HG02852 (cell line): ENCODE data around the gene SERPINA4.
"Not testable (repeated sequence)": the region's sequence is repeated elsewhere in the genome, so short reads cannot be mapped to it uniquely, and the experiment has no call there.

Experiments
- ATAC-seq: cut with Tn5 transposase; IDR thresholded peaks from one replicate; pipeline ENCODE4 v1.9.1; 2021; ENCODE audit warnings: mild to moderate bottlenecking, moderate library complexity; ENCODE audit not compliant: unreplicated experiment

Gene SERPINA4

DNA sequence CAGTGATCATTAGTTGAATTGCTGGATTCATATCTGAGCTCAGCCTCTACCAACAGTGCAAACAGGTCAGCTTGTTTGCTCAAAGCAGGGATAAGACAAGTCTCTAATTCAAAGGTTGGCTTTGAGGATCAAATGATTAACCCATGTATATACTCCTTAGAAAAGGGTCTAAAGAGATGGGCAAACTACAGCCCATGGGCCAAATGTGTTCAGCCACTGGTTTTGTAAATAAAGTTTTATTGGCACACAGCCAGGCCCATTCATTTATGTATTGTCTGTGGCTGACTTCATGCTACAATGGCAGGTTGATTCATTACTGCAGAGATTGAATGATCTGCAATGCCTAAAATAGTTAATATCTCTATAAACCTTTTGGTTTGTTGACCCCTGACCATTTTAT lies 3.1 kb downstream of the SERPINA4 start:
- ATAC-seq = no peak

DNA sequence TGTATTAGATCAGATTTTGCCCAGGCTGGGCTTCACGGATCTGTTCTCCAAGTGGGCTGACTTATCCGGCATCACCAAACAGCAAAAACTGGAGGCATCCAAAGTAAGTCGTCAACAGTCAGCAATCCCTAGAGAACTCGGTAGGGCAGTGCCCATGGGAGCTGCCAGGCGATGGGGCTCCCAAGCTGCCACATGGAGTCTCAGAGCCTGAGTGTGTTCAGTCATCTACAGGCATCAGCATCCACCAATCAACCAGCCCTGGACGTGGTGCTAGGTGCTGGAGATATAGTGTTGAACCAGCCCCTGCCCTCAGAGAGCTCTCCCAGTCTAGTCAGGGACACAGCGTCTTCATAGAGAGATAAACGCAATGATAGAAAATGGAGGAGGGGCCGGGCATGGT lies 6.9 kb downstream of the SERPINA4 start:
- no peak for ATAC-seq

DNA sequence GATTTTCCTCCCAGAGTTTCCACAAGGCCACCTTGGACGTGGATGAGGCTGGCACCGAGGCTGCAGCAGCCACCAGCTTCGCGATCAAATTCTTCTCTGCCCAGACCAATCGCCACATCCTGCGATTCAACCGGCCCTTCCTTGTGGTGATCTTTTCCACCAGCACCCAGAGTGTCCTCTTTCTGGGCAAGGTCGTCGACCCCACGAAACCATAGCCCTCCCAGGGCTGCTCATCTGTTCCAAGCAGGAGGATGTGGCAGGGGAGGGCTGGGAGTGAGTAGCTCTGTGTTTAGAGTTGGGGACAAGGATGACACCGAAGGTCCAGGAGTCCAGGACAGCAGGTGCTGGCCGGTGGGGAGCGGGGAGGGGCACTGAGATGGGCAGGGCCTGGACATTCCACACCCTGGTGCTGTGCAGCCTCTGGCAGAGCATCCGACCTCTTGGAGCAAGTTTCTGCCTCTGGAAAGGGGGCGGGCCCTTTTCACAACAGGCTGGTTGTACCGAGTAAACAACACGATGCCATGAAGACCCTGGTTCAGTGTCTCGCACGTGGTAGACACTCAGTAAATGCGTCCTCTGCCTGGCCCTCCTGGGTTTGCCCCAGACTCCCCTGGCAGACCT lies 8.2 kb downstream of the SERPINA4 start:
- no peak for ATAC-seq

DNA sequence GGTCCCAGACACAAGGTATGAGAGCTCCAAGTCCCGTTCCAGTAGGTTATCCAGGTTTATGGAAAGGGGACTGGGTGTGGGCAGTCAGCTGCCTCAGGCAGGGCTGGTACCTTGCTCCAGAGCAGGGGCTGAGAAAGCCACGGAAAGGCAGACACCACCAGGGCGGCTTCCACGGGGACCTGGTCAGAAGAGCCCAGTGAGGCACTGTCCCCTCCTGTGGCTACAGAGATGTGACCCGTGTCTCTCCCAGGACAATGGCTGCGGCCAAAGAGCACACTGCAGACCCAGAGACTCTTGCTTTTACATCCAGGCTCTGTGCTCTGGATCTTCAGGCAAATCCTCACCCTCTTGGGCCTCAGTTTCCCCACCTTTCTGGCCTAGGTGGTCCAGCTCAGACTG lies 8.8 kb downstream of the SERPINA4 start:
- ATAC-seq = no peak

DNA sequence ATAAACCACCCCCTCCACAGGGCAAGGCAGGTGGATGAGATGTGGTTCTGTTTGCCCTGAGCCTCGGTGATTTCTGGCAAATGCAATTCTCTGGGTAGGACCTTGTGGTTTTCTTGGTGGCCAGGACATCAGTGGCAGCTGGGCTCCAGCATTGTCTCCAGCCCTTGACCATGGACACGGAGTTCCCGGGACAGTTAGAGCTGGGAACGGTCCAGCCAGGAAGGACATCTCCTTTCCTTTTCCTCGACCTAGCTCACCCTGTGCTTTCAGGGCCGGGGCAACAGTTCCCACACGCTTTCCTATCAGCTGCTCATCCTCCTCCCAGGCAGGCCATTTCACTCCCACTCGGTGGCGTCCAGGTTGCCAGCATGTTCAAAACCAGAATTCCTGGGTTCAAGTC lies 9.2 kb downstream of the SERPINA4 start:
- no peak for ATAC-seq

DNA sequence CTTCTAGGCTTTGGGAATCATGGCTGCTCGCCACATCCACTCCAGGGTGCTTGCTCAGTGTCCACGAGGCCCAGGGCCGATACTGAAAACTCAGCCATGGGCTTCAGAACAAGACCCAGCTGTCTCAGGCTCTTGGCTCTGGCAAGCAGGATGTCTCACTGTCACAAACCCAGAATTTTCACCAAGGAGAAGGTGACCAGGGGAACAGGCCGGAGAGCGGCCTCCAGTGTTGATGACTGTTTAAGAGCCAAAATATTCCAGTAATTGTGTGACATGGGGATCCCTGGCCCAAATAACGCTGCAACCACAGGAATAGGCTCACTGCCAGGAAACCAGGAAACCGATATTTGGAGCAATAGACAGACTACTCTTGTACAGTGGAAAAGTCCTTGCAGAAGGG lies 10.2 kb downstream of the SERPINA4 start:
- ATAC-seq = no peak

DNA sequence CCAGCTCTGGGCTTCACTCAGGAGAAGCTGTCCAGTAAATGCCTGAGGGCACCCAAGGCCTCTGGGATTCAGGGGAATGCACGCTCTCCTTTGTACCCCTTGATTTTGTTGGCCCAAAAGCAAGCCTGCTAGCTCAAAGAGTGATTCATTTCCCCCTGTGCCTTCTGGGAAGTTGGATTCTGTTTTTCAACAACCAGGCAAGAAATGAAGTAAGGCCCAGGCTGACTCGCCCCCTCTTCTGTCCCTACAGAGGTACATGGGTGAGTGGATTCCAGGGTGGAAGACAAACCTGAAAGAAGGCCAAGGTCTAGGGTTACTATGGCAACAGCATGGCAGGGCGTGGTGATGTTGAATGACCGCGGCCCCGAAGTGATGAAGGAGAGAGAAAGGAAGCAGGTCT lies 10.7 kb downstream of the SERPINA4 start:
- ATAC-seq = no peak

DNA sequence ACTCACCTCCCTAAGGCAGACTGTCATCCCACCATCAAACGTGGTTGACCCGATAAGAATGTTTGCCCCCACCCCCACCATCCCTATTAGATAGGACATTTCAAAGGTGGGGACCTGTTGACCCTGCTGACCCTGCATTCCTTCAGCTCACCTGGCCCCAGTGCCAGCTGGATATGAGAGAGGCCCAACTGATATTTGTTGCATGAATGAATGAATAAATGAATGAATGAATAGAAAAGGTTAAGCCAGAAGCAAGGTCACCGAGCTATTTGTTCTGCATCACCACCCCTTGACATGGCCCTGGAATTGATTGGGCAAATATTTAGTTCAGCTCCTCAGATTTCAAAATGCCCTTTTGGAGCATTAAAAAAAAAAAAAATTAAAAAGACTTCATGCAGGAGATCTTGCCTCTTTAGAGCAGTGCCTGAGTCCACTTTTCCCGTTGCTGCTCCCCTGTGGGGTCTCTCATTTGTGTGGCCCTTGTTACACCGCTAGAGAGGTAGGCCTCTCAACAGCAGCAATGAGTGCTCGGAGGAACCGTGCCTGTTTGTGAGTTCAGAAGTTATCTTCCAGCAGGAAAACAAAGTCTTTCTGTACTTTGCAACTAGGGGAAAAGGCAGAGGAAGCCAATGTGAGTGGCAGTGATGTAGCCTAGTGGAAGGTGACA lies 11.5 kb downstream of the SERPINA4 start:
- ATAC-seq = no peak

DNA sequence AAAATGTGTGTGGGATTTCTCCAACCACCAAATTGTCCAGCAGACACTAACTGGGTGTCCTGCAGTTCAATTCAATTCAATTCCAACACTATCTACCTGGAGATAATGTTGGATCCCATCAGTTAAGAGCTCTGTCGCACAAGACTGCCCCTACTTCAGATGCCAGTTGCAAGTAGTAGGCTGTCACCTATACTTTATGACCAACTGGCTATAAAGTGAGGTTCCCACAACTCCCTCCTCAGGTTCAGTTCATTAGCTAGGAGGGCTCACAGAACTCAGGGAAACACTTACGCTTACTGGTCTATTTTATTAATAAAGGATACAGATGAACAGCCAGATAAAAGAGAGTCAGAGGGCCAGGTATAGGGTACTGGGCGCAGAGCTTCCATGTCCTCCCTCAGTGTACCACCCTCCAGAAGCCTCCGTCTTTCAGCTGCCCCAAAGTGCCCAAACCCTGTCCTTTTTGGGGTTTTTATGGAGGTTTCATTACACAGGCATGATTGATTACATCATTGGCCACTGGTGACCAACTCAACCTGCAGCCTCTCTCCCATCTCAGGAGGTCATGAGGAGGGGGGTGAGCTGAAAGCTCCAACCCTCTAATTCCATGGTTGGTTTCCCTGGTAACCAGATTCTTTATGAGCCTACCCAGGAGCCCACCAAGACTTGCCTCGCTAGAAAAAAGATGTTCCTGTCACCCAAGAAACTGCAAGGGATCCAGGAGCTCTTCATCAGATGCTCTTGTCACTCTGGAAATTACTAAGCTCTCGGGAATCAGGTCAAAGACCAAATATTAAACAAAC lies 12.4 kb downstream of the SERPINA4 start:
- no peak for ATAC-seq

DNA sequence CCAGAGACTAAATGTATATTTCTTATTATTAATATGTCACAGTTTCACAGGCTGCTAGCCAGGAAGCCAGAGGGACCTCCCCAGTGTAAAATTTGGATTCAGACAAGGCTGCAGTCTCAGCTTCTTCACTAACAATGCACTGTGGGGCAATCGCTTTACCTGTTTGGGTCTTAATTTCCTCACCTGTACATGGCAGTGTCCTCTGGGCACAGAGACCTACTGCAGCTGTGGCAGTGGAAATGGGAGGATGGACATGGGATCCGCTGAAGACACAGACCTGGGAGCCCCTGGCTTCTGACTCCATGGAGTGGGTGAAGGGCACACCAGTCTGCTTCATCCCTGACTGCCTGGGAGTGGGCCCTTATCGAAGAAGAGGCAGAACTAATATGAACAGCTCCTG lies 13.1 kb downstream of the SERPINA4 start:
- ATAC-seq = no peak

DNA sequence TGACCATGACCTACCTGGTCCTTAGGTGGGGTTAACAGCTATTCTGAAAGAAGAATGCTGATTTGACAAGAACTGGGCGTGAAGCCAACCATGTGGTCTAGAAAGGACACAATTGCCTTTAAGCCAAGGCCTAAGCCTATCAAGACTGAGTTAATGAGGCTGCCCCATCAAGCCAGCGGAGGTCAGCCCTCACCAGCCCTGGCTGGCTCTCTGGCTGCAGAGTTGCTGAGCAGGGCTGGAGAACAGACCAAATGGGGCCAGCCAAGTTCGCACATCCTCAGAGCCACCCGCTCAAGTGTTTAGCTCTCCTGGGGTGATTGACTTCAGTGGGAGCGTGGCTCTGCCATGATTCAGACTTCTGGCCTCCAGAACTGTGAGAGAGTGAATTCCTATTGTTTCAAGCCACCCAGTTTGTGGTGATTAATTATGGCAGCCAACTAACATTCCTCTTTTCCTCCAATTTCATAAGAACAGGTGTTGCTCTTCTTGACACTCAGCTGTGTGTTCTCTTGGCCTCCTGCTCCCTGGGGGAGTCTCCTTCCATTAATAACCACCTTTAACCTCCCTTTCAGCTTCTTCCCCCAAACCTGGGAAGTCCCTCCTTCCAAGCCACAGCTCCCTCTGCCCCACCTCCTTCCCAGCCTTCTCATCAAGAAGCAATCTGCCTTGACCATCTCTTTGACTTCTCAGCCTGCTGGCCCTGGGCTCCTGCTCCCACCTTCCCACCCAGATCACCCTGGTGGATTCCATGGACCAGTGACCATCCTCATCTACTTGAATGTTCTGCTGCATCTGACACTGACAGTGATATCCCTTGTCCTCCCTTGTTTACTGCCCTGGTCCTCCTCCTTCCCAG lies 14.7 kb downstream of the SERPINA4 start:
- ATAC-seq = no peak

DNA sequence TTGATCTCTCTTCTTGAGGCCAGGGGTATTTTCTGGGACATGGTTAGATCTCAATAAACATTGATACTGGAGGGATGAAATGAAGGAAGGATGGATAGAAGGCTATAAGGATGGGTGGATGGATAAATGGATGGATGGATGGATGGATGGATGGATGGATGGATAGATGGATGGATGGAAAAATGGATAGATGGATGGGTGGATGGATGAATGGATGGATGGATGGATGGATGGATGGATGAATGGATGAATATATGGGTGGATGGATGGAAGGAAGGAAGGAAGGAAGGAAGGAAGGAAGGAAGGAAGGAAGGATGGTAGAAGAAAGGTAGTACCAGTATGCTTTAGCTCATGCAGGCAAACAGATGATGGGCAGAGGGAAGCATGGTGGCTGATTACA lies 16.2 kb downstream of the SERPINA4 start:
- not testable (repeated sequence) for ATAC-seq

DNA sequence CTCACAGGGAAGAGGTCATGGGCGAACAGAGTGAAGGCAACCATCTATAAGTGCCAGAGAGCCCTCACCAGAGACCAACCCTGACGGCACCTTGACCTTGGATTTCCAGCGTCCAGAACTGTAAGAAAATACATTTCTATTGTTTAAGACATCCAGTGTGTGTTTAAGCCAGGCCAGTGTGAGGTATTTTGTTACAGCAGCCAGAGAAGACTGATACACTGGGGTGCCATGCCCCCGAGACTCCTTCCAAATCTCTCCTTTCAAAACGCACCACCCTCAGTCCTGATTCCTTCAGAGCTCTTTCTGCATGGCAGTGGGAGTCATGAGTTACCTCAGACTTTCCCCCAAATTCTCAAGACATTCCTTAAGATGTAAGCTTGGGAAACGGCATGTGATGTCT lies 17.5 kb downstream of the SERPINA4 start:
- ATAC-seq = no peak

DNA sequence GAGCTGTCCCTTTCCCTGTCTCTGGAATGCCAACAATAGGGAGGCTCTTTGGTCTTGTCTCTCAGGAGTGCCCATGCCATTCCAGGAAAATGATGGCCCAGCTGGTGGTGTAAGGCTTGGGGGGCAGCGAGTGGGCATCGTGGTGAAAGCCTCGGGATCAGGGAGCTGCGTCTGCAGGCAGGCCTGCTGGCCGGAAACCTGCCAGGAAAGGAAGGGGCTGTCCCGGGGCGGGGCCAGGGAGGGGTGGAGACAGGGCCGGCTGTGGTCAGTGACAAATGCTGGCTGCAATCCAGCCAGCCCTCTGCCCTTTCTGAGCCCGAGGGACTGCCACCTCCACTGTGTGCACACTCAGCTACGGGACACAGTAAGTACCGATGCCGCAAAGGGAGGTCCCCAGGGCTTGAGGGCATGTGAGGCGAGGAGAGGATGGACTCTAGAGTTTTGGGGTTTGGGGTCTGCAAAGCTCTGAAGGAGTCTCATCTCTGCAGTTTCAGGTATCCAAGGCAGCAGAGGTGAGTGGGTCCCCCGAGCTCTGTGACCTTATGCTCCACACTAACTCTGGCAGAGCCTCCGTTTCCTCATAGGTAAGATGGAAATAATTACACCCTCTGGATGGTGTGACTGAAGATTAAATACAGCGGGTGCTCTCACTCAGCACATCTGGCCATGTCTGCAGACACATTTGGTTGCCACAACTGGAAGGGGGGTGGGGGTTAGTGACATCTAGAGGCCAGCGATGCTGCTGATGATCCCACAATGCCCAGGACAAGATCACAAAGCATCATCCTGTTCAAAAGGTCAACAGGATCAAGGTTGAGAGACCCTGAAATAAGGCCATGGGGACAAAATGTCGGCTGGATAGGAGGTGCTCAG lies 20.1 kb downstream of the SERPINA4 start, which contains the start of gene SERPINA5:
TSS of gene SERPINA5 (plus strand) at position 300 of the 873 bp plus-strand sequence. CDS start 5,937 bp downstream, outside the sequence.
- ATAC-seq = no peak

DNA sequence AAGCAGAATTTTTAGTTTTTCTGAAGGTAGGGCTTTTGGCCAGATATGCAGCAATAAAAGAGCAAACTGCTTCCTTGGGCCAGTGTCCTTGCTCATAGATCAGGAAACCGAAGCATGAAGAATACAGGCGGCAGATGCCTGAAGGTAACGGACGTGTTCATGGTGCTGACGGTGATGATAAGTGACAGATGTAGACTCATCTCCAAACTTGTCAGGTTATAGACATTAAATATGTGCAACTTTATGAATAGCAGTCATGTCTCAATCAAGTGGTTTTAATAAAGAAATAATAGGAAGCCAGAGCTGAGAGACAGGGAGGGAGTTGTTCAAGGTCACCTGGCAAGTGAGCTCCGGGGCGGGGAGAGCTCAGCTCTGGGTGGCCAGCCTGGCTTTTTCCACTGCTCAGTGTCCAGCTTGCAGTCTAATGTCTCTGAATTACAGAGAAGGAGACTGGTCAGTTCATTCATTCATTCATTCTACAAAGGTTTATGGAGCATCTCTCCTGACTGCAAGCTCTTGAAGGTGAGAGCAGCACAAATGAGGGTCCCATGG lies 21.0 kb downstream of the SERPINA4 start:
- ATAC-seq = no peak

DNA sequence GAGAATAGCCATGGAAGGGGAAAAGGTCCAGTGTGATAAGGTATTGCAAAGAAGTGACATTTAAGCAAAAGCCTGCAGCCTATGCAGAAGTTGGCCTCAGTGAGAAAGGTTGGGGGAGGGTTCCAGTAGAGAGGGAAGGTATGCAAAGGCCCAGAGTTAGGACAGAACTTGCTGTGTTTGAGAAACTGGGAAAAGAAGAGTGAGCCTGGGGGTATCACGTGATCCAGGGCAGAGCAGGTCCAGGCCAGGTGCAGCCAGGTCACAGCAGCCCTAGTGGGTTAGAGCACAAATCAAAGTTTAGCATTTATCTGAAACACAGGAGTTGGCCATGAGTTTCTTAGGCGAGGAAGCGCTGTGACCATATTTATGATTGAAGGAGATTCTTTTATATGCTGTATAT lies 21.6 kb downstream of the SERPINA4 start:
- no peak for ATAC-seq

DNA sequence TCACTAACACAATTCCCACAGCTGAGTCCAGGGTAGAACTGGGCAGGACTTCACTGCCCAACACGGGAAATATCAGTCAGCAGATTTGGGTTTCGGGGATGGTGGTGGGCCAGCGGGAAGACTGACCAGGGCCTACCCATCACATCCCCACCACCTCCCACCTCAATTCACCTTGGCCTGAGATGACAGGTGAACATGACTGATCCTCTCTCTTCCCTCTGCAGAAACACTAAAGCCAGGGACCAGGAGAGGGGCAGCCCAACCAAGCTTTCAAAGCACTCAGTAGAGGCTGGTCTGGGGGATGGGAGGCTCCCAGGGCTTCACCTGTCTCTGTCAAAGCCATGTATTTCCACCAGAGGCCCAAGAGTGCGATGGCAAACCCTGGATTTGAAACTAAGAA lies 22.3 kb downstream of the SERPINA4 start:
- no peak for ATAC-seq

DNA sequence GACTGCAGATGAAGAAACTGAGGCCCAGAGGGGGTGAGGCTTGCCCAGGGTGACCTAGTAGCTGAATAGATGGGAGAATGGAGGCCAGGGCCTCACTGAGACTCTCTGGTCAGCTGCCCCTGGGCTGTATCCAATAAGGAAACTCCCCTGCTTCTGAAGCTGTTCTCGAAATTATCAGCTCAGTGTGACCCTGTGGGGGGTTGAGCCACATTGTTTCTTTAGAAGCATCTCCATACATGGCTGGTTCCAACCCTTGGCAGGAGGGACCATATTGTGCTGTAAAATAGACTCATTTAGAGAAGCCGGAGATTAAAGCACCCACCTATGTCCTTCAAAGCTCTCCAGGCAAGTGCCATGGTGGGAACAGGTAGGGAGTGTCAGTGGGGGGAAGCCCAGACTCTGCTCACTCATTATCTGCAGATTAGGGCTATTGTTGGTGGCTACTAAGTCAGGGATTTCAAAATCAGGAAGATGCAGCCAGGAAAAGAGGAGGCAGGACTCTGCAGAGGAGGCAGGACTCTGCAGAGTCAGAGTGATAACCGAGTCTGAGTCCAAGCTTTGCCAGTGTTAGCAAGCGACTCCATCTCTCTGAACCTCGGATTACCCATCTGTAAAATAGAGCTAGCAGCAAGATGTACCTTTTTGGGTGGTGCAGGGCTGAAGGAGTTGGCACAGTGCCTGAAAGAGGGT lies 23.5 kb downstream of the SERPINA4 start:
- no peak for ATAC-seq

DNA sequence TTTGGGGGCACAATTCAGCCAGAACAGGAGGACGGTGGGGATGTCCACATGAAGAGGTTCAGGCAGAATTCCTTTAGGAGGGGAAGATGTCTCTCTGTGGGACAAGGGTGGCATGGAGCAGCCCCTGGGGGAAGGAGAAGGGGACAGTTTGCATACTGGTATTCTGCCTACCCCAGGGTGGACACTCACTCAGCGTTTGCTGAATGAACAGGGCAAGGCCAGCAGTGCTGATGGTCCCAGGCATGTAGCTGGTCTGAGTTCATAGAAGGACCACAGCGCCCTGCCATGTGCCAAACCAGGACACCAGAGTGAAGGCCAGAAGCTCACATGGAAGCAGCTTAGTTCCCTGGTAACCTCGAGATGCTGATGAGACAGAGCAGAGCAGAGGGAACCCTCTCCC lies 25.4 kb downstream of the SERPINA4 start:
- no peak for ATAC-seq
